Astrocyte (in vitro differentiated cells and primary cell): ENCODE data around the gene WDR81.

ENCODE experiments used
- CTCF ChIP-seq: IDR thresholded peaks from 2 replicates; pipeline ENCODE4 v1.5.1; 2011; ENCODE audit warnings: low read depth, mild to moderate bottlenecking, inconsistent platforms, low read length, moderate library complexity; ENCODE audit not compliant: insufficient read depth
- EZH2 ChIP-seq: IDR thresholded peaks from 2 replicates; pipeline ENCODE4 v1.6.1; 2012; ENCODE audit warnings: mild to moderate bottlenecking, low read length, inconsistent platforms; ENCODE audit not compliant: insufficient read depth

GRCh38 chr17:1782171-1782567 is 57.7 kb downstream of the WDR81 start:
- no peak for TF ChIP-seq CTCF
- TF ChIP-seq EZH2: no peak
